NCI-H146 treated with DMSO at 0.1 percent for 48 hours (cell line): ENCODE results near the gene TOP1.
A peak's percentile ranks its signal among the peaks of the same experiment; 100 is the strongest.

Experiments used
- DNase-seq: peaks from one replicate; lab custom pipeline; 2025; ENCODE audit not compliant: unreplicated experiment; lab: John Stamatoyannopoulos, UW

TOP1 gene

DNA sequence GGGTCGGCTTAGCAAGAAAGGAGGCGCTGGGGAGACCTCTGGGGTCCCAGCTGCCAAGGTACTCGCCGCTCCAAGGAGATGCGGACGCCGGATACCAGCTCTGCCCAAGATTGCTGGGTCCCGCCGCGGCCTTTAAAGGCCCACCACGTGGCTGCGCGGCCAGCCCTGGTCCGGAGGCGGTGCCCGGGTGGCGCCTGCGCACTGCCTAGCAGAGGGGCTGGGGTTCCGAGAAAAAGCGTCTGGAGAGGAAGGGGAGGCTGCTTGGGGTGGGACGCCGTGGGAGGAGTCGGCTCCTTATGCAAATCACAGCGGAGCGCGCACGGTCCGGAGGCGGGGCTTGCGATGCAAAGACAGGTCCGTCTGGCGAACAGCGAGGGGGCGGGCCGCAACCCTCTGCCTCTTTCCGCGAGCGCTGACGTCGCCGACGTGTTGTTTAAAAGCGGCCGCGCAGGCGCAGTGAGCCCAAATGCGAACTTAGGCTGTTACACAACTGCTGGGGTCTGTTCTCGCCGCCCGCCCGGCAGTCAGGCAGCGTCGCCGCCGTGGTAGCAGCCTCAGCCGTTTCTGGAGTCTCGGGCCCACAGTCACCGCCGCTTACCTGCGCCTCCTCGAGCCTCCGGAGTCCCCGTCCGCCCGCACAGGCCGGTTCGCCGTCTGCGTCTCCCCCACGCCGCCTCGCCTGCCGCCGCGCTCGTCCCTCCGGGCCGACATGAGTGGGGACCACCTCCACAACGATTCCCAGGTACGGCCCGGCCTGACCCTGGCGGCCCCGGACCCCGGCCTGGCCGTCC, at the start of gene TOP1:
Gene TOP1, plus strand, starts transcription at position 464 of the 791 bp plus-strand sequence. Its CDS starts 246 bp downstream, at position 710.
- DNase-seq = peak; percentile 99

DNA sequence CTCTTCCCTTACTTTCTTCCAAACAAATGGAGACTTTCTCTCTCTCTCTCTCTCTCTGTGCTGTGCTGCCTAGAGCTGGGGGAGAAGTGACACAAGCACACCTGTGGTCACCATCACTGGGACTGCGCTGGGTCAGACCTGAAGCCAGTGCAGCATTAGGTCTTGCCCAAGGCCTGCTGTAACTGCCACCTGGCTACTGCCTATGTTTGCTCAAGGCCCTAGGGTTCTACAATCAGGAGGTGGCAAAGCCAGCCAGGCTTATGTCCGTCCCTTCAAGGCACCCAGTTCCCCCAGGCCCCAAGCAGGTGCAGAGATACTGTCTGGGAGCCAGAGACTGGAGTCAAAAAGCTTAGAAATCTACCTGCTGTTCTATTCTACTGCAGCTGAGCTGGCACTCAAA, 49.4 kb upstream of the TOP1 start:
- DNase-seq = peak; percentile 14

DNA sequence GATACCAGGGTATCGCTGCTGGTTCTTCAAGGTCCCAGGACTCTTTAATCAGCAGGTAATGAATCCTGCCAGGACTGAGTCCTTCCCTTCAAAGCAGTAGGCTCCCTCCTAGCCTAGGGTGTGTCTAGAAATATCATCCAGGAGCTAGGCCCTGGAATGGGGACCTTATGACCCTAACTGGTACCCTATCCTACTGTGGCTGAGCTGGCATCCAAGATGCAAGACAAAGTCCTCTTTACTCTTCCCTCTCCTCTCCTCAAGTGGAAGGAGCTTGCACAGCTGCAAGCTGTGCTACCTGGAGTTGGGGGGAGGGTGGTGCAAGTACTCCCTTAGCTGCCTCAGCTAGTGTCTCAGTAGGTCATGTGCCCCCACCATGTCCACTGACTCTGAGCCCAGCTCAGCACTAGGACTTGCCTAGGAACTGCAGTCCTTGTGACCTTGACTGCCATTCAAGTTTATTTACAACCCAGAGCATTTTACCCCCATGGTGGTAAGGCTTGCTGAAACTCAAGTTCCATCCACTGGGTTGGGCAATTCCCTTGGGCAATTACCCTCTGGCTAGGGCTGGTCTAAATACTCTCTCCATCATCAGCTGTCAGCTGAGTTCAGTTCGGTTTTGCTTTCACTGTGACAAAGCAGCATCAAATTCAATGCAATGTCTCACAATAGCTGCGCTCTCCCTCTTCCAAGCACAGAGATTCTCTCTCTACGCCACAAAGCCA, 48.4 kb upstream of the TOP1 start:
- DNase-seq = no peak

DNA sequence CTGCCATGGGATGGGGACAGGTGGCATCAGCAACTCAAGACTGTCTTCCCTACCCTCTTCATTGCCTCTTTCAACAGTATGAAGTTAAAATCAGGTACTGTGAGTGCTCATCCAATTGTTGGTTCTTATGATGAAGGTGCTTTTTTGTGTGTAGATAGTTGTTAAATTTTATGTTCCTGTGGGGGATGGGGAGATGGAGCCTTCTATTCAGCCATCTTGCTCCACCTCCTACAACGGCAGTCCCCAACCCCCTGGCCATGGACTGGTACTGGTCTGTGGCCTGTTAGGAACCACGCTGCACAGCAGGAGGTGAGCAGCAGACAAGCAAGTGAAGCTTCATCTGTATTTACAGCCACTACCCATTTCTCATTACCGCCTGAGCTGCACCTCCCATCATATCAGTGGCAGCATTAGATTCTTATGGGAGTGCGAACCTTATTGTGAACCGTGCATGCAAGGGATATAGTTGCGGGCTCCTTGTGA, 47.8 kb upstream of the TOP1 start:
- DNase-seq = no peak

DNA sequence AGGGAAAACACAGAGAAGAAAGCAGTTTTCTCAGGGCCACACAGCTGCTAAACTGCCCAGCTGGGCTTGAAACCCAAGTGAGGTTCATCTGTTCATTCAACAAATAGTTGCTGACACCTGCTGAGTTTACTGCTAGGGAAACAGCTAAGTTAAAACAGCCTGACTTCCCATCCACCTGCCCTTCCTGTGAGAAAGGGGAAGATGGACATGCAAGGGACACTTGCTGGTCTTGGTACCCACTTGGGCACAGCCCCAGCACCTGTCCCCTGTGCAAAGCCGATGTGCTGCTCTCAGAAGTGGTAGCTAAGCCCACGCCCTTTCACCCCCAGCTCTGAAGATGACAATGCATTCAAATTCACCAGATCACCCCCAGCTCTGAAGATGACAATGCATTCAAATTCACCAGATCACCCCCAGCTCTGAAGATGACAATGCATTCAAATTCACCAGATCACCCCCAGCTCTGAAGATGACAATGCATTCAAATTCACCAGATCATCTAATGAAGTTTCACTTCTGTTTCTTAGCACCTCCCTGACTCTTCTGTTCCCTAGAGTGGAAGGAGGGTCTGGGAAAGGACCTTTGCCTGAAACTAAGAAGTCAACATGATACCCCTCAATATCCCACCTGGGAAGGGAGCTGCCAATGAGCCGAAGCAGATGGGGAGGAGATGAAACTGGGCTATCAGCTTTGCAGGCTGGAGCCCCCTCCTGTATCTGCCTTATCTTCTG, 46.0 kb upstream of the TOP1 start:
- DNase-seq = peak; percentile 15

DNA sequence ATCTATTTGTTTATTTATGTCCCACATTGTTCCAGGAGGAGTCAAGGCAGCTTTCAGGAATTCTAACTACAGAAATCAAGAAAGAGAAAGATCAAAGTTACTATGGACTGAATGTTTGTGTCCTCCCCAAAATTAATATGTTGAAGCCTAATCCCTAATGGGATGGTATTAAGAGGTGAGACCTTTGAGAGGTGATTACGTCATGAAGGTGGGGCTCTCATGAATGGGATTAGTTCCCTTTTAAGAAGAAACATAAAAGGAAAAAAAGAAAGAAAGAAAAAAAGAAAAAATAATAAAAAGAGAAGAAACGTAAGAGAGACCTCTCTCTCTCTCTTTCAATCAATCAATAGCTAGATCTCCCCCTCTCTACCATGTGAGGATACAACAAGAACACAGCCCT, 44.7 kb upstream of the TOP1 start:
- DNase-seq = no peak

DNA sequence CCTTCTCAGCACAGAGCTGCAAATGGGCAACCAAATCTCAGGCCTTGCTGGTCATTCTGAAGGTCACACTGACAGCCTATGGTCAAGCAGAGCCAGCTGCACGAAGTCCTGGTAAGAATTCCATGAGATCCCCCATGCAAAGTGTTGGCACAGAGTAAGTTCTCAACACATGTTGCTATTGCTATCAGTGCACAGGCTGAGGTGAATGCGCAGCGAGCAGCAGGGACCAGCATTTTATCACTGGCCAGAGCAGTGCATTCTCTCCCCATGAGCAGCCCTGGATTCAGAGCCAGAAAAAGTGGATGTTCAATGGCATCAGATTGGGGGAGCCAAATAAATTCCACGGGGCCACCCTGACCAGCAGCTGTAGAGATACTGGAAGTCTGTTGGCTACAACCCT, 44.1 kb upstream of the TOP1 start:
- DNase-seq = no peak

DNA sequence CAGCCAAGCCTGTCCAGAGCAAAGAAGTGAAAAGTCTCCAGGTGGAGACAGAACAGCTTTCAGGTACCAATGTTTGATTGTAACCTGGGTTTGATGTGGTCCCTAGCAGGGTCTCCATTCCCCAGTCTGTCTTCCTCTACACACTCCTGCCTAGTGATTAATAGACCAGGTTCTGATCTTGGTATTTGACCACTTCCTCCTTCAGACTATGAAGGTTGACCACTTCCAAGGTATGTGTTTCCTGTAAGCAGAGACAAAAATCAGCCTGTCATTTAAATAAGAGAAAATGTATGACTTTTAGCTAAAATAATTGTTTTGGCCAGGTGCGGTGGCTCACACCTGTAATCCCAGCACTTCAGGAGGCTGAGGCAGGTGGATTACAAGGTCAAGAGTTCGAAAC, 41.8 kb upstream of the TOP1 start:
- DNase-seq = no peak

DNA sequence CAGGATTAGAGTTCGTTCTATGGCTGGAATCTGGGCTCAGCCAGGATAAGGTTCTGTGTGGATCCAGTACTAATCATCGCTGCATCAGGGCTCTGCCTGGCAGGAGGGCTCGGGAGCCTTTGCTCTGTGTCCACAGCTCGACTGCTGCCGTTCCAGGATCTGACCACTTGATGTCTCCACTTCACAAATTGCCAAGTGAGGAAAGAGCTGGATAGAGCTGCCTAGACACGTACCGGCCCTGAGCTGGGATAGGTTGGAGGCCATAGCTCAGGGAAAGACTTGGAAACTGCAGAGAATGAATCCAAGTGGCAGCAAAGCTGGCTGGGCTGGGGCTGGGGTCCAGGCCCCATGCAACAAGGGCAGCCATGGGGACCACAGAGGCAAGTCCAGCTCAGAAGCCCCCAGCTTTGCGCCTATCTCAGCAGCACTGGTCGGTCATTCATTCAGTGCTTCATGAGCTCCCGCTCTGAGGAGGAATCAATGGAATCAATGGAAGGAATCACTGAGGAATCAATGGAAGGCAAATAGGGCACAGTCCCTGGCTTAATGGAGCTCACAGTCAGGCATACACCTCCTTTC, 38.0 kb upstream of the TOP1 start:
- DNase-seq = peak; percentile 74

DNA sequence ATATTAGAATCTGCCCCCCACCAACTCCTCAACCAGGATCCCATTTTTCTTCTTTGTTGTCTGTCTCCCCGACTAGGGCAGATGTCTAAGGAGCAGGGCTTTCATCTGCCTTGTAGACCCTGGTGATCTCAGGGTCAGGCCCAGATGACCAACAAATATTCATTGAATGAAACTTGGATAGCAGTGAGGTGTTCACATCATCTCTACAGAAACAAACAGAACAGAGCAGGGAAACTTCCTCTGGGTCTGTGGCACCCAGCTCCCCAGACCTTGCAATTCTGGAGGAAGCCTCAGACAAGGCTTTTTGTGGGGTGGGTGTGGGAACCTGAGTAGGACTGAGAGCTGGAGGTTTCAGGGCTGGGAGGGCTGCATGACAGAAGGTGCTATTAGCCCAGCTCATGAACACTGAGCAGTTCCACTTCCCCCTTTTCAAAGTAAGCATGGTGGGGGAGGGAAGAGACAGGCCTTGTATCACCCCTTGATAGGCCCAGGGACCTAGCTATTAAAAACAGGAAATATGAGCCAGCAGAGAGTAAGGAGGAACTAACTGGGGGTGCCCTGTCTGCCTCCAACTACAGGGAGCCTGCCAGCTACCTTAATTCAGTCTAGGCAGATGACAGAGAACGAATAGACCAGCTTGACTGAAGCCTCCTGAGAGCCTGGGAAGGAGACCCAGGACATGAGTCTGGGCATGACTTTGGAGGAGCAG, 37.3 kb upstream of the TOP1 start:
- DNase-seq = no peak

DNA sequence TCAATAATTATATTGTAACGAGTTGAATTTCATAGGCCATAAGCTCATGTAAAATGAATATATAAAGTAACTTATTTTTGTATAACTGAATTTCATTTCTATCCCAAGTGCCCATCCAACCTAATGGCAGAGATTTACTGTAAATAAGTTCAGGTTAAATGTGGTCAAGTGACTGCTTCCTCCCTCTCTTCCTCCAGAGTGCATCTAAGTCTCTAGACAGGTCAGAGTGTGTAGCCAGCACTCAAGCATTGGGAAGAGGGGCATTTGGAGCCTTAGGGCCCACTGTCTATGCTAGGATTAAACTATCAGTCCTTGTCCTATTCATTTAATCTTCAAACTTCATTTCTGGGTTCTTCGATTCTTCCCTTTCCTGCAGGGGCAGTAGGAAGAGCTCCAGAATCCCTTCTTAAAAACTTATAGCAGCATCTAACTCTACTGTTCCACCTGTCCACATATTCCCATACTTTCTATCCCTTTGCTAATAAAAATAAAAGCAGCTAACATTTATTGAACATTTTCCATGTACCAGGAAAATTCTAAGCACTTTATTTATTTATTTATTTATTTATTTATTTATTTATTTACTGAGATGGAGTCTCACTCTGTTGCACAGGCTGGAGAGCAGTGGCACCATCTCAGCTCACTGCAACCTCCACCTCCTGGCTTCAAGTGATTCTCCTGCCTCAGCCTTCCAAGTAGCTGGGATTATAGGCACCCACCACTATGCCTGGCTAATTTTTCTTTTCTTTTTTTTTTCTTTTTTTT, 36.1 kb upstream of the TOP1 start:
- no peak for DNase-seq

DNA sequence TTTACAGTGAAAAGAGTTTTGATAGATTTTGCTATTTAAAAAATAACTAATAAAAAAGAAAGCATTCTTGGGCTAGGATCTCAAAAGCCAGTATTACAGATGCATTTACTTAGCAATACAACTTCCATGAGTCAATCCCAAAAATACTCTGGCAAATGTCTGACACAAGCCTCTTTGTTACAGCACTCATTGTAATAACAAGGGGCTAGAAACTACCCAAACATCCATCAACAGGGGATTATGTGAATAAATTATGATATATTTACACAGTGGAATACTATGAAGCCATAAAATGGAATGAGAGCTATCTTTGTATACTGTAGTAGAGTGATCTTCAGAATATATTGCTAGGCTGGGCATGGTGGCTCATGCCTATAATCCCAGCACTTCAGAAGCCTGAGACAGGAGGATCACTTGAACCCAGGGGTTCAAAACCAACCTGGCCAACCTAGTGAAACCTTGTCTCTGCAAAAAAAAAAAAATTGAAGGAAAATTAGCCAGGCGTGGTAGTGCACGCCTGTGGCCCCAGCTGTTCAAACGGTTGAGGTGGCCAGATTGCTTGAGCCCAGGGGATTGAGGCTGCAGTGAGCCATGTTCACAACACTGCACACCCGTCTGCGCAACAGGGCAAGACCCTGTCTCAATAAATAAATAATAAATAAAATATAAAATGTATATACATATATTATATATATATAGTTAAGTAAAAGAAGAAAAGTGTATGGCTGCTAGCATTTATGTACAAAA, 34.7 kb upstream of the TOP1 start:
- no peak for DNase-seq

DNA sequence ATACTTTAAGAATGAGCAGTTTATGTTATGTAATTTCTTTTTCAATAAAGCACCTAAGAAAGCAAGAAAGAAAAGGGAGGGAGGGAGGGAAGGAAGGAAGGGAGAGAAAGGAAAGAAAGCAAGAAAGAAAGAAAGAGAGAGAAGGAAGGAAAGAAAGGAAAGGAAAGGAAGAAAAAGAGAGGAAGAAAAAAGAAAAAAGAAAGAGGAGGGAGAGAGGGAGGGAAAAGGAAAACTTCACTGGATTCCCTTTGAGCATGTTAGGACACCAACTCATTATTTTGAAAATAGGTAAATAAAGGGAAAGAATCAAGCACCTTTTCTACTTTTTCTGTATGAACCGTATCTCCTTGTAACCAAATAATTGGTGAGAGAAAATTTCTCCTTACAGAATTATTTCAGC, 32.3 kb upstream of the TOP1 start:
- no peak for DNase-seq

DNA sequence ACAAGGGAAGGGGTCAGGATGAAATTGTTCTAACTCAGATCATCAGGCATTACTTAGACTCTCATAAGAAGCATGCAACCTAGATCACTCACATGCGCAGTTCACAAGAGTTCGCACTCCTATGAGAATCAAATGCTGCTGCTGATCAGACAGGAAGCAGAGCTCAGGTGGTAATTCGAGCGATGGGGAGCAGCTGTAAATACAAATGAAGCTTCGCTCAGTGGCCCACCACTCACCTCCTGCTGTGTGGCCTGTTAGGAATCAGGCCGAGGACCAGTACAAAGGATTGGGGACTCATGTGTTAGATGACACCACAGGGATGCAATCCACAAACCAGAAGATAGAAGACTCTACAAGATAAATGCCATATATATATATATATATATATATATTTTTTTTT, 31.5 kb upstream of the TOP1 start:
- peak; percentile 51 for DNase-seq

DNA sequence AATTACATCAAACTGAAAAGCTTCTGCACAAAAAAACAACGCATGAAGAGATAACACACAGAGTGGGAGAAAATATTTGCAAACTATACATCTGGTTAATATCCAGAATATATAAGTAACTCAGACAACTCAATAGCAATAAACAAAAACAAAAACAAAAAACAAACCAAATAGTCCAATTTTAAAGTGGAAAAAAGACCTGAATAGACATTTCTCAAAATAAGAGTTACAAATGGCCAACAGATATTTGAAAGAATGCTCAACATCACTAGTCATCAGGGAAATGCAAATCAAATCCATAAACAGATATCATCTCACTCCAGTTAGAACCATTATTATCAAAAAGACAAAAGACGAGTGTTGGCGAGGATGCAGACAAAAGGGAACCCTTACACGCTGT, 28.8 kb upstream of the TOP1 start:
- no peak for DNase-seq

DNA sequence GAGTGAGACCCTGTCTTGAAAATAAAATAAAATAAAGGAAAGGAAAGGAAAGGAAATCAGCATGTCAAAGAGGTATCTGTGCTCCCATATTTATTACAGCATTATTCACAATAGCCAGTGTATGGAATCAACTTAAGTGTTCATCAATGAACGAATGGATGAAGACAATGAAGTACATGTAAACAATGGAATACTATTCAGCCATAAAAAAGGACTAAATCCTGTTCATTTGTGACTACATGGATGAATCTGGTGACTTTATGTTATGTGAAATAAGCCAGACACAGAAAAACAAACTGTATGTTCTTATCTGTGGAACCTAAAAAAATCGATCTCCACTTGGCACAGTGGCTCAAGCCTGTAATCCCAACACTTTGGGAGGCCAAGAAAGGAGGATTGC, 28.0 kb upstream of the TOP1 start:
- DNase-seq = no peak

DNA sequence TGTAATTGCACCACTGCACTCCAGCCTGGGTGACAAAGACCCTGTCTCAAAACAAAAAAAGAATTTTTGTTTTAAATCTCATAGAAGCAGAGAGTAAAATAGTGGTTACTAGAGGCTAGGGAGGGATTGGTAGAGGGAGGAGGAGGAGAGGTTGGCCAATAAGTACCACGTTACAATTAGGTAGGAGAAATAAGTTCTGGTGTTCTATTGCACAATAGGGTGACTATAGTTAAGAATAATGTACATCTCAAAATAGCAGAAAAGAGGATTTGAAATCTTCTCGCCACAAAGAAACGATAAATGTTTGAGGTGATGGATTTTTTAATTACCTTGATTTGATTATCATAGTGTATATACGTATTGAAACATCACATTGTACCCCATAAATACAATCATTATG, 27.1 kb upstream of the TOP1 start:
- no peak for DNase-seq

DNA sequence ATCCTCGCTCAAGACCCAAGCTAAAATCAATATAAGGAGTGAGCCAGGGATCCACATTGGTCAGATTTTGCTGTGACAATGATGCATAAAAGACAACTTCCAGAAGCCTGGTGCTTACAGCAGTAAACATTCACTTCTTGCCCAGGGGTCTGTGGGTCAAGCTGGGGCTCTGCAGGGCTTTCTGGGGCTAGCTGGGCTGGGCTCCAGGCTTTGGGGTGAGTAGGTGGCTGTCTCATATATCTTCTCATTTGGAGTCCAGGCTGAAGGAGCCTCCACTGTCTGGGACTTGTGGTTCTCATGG, 25.8 kb upstream of the TOP1 start:
- DNase-seq = no peak

DNA sequence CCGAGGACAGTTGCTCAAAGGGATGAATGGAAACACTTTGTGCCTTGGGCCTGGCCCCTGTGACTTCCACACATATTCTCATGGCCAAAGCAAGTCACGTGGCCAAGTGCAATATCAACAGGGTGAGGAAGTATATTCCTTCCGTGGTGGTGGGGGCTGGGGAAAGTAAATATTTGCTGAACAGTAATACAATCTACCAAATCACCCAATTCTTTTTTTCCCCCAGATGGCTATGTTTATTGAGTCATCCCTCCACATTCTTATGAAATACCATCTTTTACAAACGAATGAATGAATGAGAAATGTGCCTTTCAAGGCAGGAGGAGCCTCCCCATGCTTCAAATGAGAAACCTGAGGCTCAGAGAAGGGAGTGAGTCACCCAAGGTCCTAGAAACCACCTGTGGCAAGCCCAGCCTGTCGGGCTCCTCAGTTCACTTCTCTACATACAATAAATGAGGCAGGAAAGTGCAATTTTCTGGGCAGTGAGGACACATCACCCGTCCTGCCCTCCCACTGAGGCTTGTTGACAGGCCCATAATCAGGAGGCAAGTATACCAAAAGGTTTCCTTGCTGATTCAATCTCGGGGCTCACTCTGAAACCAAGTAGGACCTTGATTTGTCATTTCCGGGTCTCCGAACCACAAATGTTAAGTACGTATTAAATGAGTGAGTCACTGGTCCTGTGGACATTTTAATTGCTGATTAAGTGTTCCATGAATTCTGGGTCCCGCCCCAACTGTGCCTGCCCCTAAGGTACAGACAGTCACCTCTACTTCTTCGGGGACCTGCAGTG, 25.3 kb upstream of the TOP1 start:
- peak; percentile 83 for DNase-seq
